K562 (cell line): ENCODE data around the gene TOX3. TPM values are rescaled to one million over a fixed set of nuclear protein-coding genes. Genes with fewer than 3 reads are reported as not detected.

Experiments used
- ATAC-seq: fragments of 200-7000 bp; cut with Tn5 transposase; 3 replicates; pipeline ENCODE4 v1.9.1; 2020; ENCODE audit warnings: moderate library complexity
- BruUV-seq: library from RNA; stranded (reverse); fragments of 400-500 nt; replicated peaks from 2 replicates; lab custom pipeline; 2021; lab: Mats Ljungman, UMichigan
- CTCF ChIA-PET: fragments of 300-600 bp; formaldehyde crosslinking; extraction: SDS; loops from one replicate; lab custom pipeline; 2021; ENCODE audit warnings: low intra/inter-chr PET ratio; lab: Yijun Ruan, JAX
- POLR2A ChIA-PET: fragments of 300-600, 350-650 bp; sonication (Branson Sonifier 250); formaldehyde crosslinking; extraction: SDS; loops from one replicate; lab custom pipeline; 2021; ENCODE audit warnings: antibody characterized with exemption, inconsistent platforms; lab: Yijun Ruan, JAX
- DNase-seq, 4 experiments: peaks; one replicate each; pipeline versions ENCODE4 v3.0.0 to v3.0.0-alpha.2; 2011 to 2018; ENCODE audit warnings: low spot score in 3 of 4, mixed read lengths in 3 of 4; ENCODE audit errors: extremely low read depth in 1 of 4
- FAIRE-seq: peaks from 2 replicates; lab custom pipeline; 2011; peaks lifted over from hg19 to GRCh38; lab: Jason Lieb, UNC
- H2AFZ ChIP-seq: 2 replicates; pipeline ENCODE4 v1.6.0; 2011; ENCODE audit warnings: low read depth, low read length, control low read depth, inconsistent platforms
- H3K27ac ChIP-seq: fragments of 200-600 bp; 3 replicates; pipeline ENCODE4 v1.8.0; 2011; ENCODE audit warnings: low read depth, mild to moderate bottlenecking, control low read depth, inconsistent platforms, low read length, moderate library complexity, mixed read lengths; ENCODE audit errors: extremely low read depth
- H3K27me3 ChIP-seq, 2 experiments: fragments of 300-600 bp in 1 of 2; 2 replicates in 1 of 2; 3 replicates in 1 of 2; pipeline versions ENCODE4 v1.6.0 to v1.8.0; 2011; ENCODE audit warnings: inconsistent platforms in 2 of 2, low read length in 2 of 2, mild to moderate bottlenecking in 1 of 2, mixed read lengths in 1 of 2, moderate library complexity in 1 of 2; ENCODE audit not compliant: control insufficient read depth in 2 of 2, insufficient read depth in 2 of 2
- H3K36me3 ChIP-seq: fragments of 300-600 bp; 3 replicates; pipeline ENCODE4 v1.8.0; 2011; ENCODE audit warnings: mild to moderate bottlenecking, low read length, inconsistent platforms; ENCODE audit not compliant: control insufficient read depth, insufficient read depth
- H3K4me1 ChIP-seq, 2 experiments: fragments of 200-600 bp in 1 of 2; replicated peaks in 1 of 2; 2 replicates in 1 of 2; 3 replicates in 1 of 2; pipeline versions ENCODE4 v1.5.1 to v1.8.0; 2011; ENCODE audit warnings: inconsistent platforms in 2 of 2, low read length in 2 of 2, mild to moderate bottlenecking in 1 of 2, mixed read lengths in 1 of 2, moderate library complexity in 1 of 2; ENCODE audit not compliant: control insufficient read depth in 2 of 2, insufficient read depth in 2 of 2
- H3K4me2 ChIP-seq: 2 replicates; pipeline ENCODE4 v1.6.1; 2011; ENCODE audit warnings: low read length, control low read depth, inconsistent platforms, mixed read lengths; ENCODE audit not compliant: insufficient read depth
- H3K4me3 ChIP-seq: fragments of 200-600 bp; sonication (generic), shearing (Covaris generic); 2 replicates; pipeline ENCODE4 v1.5.1; 2016; ENCODE audit warnings: control low read depth, inconsistent platforms
- H3K79me2 ChIP-seq: fragments of 200-600 bp; 3 replicates; pipeline ENCODE4 v1.8.0; 2011; ENCODE audit warnings: low read length, inconsistent platforms; ENCODE audit not compliant: control insufficient read depth, insufficient read depth
- H3K9ac ChIP-seq, 2 experiments: 2 replicates each; pipeline versions ENCODE4 v1.6.0 to v1.6.1; 2011; ENCODE audit warnings: low read depth in 2 of 2, low read length in 2 of 2, control low read depth in 1 of 2, inconsistent platforms in 1 of 2, mild to moderate bottlenecking in 1 of 2, mixed read lengths in 1 of 2; ENCODE audit not compliant: insufficient read depth in 1 of 2
- H3K9me1 ChIP-seq: one replicate; pipeline ENCODE4 v1.6.0; 2011; ENCODE audit warnings: inconsistent platforms, mild to moderate bottlenecking, low read length, moderate library complexity; ENCODE audit not compliant: control insufficient read depth, insufficient read depth
- H3K9me3 ChIP-seq: replicated peaks from 2 replicates; pipeline ENCODE4 v1.5.1; 2011; ENCODE audit warnings: low read depth, low read length, inconsistent platforms; ENCODE audit not compliant: control insufficient read depth, insufficient read depth
- H4K20me1 ChIP-seq: replicated peaks from 2 replicates; pipeline ENCODE4 v1.6.1; 2011; ENCODE audit warnings: low read length, inconsistent platforms, mixed read lengths; ENCODE audit not compliant: control insufficient read depth, insufficient read depth
- GTF3C2 ChIP-seq: IDR thresholded peaks from 3 replicates; pipeline ENCODE4 v1.6.1; 2011; ENCODE audit warnings: borderline replicate concordance, mild to moderate bottlenecking, moderate library complexity; ENCODE audit not compliant: insufficient read length; ENCODE audit errors: extremely low read depth
- IRF2 ChIP-seq: sonication (generic); formaldehyde crosslinking; IDR thresholded peaks from 2 replicates; pipeline ENCODE4 v1.8.1; 2022; ENCODE audit warnings: mild to moderate bottlenecking, missing genetic modification reagents
- PURB ChIP-seq: sonication (generic); formaldehyde crosslinking; IDR thresholded peaks from 2 replicates; pipeline ENCODE4 v1.9.0; 2021; ENCODE audit warnings: low read depth, mild to moderate bottlenecking, missing genetic modification reagents
- RFX1 ChIP-seq: fragments of 450-650 bp; IDR thresholded peaks from 2 replicates; pipeline ENCODE4 v1.6.1; 2016; ENCODE audit warnings: mild to moderate bottlenecking, moderate library complexity
- ZBTB40 ChIP-seq, 2 experiments: fragments of 450-650 bp in 1 of 2; sonication (generic) in 1 of 2; formaldehyde crosslinking in 1 of 2; IDR thresholded peaks; 2 replicates each; pipeline versions ENCODE4 v1.7.1 to v1.9.0; 2016 to 2022; ENCODE audit warnings: inconsistent platforms in 1 of 2, mild to moderate bottlenecking in 1 of 2, missing genetic modification reagents in 1 of 2
- ZNF77 ChIP-seq: fragments of 250-450 bp; sonication (Bioruptor Pico); IDR thresholded peaks from 2 replicates; pipeline ENCODE4 v1.5.0; 2020
- WGBS: fragments of 100-300 bp; shearing (Covaris generic); methylation state at CpG from one replicate; pipeline ENCODE4 v1.1.6; 2016; ENCODE audit warnings: low coverage, mixed read lengths; ENCODE audit not compliant: insufficient coverage; ENCODE audit errors: missing lambda C conversion rate; 5-methylcytosine and 5-hydroxymethylcytosine counted together
- in situ Hi-C: fragments of 300-500 bp; cut with MboI; formaldehyde crosslinking; loops from 4 replicates; pipeline ENCODE4 v1.15.0; 2018; ENCODE audit warnings: inconsistent platforms, mixed read lengths
- intact Hi-C: fragments of 100-400 bp; cut with micrococcal nuclease; formaldehyde crosslinking; loops from 2 replicates; pipeline ENCODE4 v1.14.2; 2022
- polyA plus RNA-seq, 8 experiments: library from polyadenylated mRNA; depleted of rRNA in 4 of 8; stranded (reverse) in 5 of 8; unstranded in 3 of 8; fragments of >200 nt; fragmentation: Nextera tagmentation in 2 of 8; fragmentation: Illumina TruSeq in 1 of 8; extraction: Ambion mirVana in 2 of 8; extraction: Trizol in 1 of 8; gene quantifications; 2 replicates each; pipeline versions ENCODE4 v1.2.1 to v1.2.3, GENCODE V29; 2011 to 2014; ENCODE audit warnings: inconsistent platforms in 1 of 8, missing spikeins in 1 of 8
- total RNA-seq, 7 experiments: library from RNA; depleted of rRNA in 6 of 7; stranded (reverse); fragments of >200 nt in 6 of 7; fragmentation: Illumina TruSeq in 2 of 7; extraction: Trizol in 2 of 7; gene quantifications; 2 replicates each; pipeline versions ENCODE4 v1.2.1 to v1.2.3, GENCODE V29; 2011 to 2021; ENCODE audit warnings: low replicate concordance in 1 of 7

Gene TOX3
- total and polyA plus RNA-seq, 9 of the 15 experiments (the other 6 are each of a cell fraction or from before 2014, with no cell fraction given) = not detected

- no peak for DNase-seq
- no peaks in the 10 kb centered on the region for H3K79me2 ChIP-seq
- BruUV-seq = no TSS peak
- H3K36me3 ChIP-seq = no peaks in the 10 kb centered on the region
- 0% methylated on average over 2 of the region's 2 CpGs for WGBS
- no peak overlapping the region for H3K4me2 ChIP-seq
- H3K9me3 ChIP-seq = no peaks in the 10 kb centered on the region
- no peaks in the 10 kb centered on the region for H3K9me1 ChIP-seq
- H3K9ac ChIP-seq = no peak overlapping the region
- intact Hi-C loops = no loop called here
- no peaks in the 10 kb centered on the region for H4K20me1 ChIP-seq
- ChIA-PET POLR2A (no interaction called here), CTCF (no interaction called here)
- no peaks in the 10 kb centered on the region for H3K4me1 ChIP-seq
- ATAC-seq = no peak
- no peak overlapping the region for H2AFZ ChIP-seq
- no peak overlapping the region for H3K4me3 ChIP-seq
- in situ Hi-C loops = no loop called here
- H3K27me3 ChIP-seq = no peaks in the 10 kb centered on the region
- no peak for FAIRE-seq
- no peak overlapping the region for H3K27ac ChIP-seq
- TF ChIP-seq ZNF77 (CRISPR knock-in tag) (no peak), IRF2 (CRISPR knock-in tag) (no peak), ZBTB40 (IDR thresholded peaks at IDR 0.05) (no peak), ZBTB40 (CRISPR knock-in tag; IDR thresholded peaks at IDR 0.05) (no peak), GTF3C2 (no peak), RFX1 (no peak), PURB (CRISPR knock-in tag) (no peak)
Observed at GRCh38 chr16:52553322-52553721, 6.4 kb upstream of the TOX3 start.
